ENCODE measurements around the gene SP9.
A peak's percentile ranks its signal among the peaks of the same experiment; 100 is the strongest.

The SP9 gene

GRCh38 chr2:174333372-174334277 lies 1.1 kb upstream of the SP9 start:
- no peak for FAIRE-seq

- FAIRE-seq: no peak
Measured at GRCh38 chr2:174334278-174334715, 457 bp upstream of the SP9 start.

- no peak for FAIRE-seq
Measured at GRCh38 chr2:174335254-174335987, 667 bp downstream of the SP9 start.

- FAIRE-seq: no peak
Measured at GRCh38 chr2:174335988-174336500, 1.3 kb downstream of the SP9 start.

GRCh38 chr2:174336501-174337336 lies 2.0 kb downstream of the SP9 start:
- FAIRE-seq: no peak

GRCh38 chr2:174337337-174338146 lies 2.8 kb downstream of the SP9 start:
- FAIRE-seq: no peak

GRCh38 chr2:174338147-174338605 lies 3.4 kb downstream of the SP9 start:
- no peak for FAIRE-seq

GRCh38 chr2:174338671-174339560 lies 4.2 kb downstream of the SP9 start:
- no peak for FAIRE-seq

GRCh38 chr2:174339561-174340399 lies 5.0 kb downstream of the SP9 start:
- no peak for FAIRE-seq

- no peak for FAIRE-seq
Measured at GRCh38 chr2:174340400-174341292, 5.9 kb downstream of the SP9 start.

- peak; percentile 81 for FAIRE-seq
Measured at GRCh38 chr2:174341293-174341994, 6.7 kb downstream of the SP9 start.

- FAIRE-seq: no peak
Measured at GRCh38 chr2:174341995-174342685, 7.4 kb downstream of the SP9 start.

GRCh38 chr2:174342686-174343342 lies 8.1 kb downstream of the SP9 start:
- no peak for FAIRE-seq

- FAIRE-seq: no peak
Measured at GRCh38 chr2:174343343-174343622, 8.5 kb downstream of the SP9 start.

- FAIRE-seq: no peak
Measured at GRCh38 chr2:174343623-174344455, 9.1 kb downstream of the SP9 start.

Data from A204.1 (cell line).